Measurements from ENCODE around the gene KCNJ11. TPM values are rescaled to one million over a fixed set of nuclear protein-coding genes. Genes with fewer than 3 reads are reported as not detected.

KCNJ11 gene
- total RNA-seq, 1 experiment from 2014 or later: not detected

GRCh38 chr11:17391493-17392355 lies 3.3 kb upstream of the KCNJ11 start:
- no peak for DNase-seq (ENCODE audit: low read depth)

- DNase-seq (ENCODE audit: low read depth): no peak
These were observed 1.6 kb upstream of the KCNJ11 start for GRCh38 chr11:17389957-17390649.

GRCh38 chr11:17389211-17389956 lies 925 bp upstream of the KCNJ11 start:
- DNase-seq (ENCODE audit: low read depth): peak; percentile 50

DNA sequence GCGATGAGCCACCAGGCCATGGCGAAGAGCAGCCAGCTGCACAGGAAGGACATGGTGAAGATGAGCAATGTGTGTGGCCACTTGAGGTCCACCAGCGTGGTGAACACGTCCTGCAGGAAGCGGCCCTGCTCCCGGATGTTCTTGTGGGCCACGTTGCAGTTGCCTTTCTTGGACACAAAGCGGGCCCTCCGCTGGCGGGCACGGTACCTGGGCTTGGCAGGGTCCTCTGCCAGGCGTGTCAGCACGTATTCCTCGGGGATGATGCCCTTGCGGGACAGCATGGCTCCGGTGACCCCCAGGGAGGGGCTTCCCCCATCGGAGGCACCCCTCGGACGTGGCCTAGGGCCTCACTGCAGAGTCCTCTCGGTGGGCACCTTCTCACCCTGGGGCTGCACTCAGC lies 648 bp downstream of the KCNJ11 start:
- DNase-seq (ENCODE audit: low read depth): no peak

DNA sequence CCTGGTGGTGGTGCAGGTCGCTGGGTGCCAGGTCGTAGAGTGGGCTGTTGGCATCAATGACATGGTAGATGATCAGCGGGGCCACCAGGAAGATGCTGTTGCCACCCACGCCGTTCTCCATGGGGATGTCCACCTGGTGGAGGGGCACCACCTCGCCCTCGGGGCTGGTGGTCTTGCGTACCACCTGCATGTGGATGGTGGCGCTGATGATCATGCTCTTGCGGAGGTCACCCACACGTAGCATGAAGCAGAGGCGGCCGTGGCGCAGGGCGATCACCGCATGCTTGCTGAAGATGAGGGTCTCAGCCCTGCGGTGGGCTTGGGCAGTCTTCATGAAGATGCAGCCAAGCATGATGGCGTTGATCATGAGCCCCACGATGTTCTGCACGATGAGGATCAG lies 1.2 kb downstream of the KCNJ11 start:
- DNase-seq (ENCODE audit: low read depth): no peak

DNA sequence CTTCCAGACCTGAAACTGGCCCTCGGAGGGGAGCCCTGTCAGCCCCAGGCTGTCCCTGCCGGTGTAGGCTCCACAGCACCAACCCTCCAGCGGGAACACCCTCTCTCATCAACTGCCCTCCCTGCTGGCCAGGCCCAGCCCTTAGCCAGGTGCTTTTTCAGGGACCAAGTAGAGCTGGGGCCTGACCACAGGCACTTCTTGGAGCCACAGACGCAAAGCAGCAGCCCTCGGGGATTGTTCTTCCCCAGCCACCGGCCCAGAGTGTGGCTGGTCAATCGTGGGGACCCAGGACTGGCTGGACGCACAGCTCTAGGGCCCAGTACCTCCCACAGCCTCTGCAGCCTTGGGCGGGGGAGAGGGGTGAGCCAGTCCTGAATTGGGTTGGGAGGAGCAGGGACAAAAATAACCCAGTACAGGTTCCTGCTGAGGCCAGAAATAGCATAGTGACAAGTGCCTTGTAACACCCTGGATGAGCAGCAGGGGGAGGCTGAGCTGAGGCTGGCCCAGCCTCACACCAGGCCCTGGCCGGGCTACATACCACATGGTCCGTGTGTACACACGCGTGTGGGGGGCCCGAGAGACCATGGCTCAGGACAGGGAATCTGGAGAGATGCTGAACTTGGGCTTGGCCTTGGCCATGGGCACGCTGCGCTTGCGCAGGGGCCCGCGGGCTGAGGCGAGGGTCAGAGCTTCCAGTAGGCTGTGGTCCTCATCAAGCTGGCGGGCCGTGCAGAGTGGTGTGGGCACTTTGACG lies 2.0 kb downstream of the KCNJ11 start:
- peak; percentile 43 for DNase-seq (ENCODE audit: low read depth)

DNA sequence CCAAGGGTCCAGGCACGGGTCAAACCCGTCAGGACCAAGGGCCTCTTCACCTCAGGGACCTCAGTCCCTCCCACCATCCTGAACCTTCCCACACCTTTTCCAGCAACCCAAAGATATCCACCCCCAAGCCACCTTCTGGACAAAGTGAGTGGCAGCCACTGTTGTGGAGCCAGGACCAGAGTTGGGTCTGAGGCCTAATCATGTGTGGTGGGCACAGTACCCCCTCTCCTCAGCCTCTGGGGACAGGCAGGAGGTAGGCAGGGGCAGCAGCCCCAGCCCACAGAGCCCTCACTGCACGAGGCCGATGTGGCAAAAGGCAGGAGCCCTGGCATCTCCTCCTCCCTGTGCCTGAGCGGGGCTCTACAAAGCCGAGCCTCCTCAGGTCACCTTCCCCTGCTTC lies 2.5 kb downstream of the KCNJ11 start:
- no peak for DNase-seq (ENCODE audit: low read depth)

GRCh38 chr11:17385492-17385891 lies 3.0 kb downstream of the KCNJ11 start:
- no peak for DNase-seq (ENCODE audit: low read depth)

GRCh38 chr11:17384002-17384511 lies 4.4 kb downstream of the KCNJ11 start:
- peak; percentile 81 for DNase-seq (ENCODE audit: low read depth)

DNA sequence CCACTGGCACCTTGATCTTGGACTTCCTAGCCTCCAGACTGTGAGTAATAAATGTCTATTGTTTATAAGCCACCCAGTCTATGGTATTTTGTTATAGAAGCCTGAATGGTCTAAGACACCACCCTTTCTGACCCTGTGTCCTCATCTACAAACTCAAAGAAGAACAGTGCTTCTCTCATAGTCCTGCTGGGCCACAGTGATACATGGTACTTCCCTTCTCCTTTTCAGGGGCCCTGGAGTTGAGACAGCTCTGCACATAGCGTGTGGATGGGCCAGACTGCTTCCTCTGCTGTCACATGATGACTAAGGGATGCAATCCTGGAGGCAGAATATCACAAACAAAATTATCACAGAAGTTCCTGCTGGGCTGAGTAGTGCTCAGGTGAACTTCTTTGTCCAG lies 5.0 kb downstream of the KCNJ11 start:
- no peak for DNase-seq (ENCODE audit: low read depth)

- DNase-seq (ENCODE audit: low read depth): no peak
These were observed 6.3 kb downstream of the KCNJ11 start for GRCh38 chr11:17382046-17382728.

GRCh38 chr11:17381156-17381555 lies 7.3 kb downstream of the KCNJ11 start:
- DNase-seq (ENCODE audit: low read depth): peak; percentile 41

- DNase-seq (ENCODE audit: low read depth): no peak
These were observed 8.9 kb downstream of the KCNJ11 start for GRCh38 chr11:17379383-17380180.

DNA sequence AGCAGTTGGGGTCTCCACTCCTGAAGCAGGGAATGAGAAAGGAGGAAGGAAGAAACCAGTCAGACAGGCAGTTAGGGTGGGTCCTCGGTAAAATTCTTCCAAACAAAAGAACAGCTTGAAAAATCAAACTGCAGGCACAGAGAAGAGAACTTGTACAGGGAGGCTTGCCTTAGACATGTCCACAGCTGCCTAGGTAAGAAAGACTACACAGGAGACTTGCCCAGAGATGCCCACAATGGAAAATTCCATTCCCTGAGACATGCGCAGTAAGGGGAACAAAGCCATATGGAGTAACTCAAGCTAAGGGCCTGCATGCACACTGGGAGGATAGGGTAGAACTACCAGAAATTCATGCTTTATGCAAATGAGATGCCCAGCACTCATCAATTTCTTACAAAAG lies 9.8 kb downstream of the KCNJ11 start:
- DNase-seq (ENCODE audit: low read depth): no peak

DNA sequence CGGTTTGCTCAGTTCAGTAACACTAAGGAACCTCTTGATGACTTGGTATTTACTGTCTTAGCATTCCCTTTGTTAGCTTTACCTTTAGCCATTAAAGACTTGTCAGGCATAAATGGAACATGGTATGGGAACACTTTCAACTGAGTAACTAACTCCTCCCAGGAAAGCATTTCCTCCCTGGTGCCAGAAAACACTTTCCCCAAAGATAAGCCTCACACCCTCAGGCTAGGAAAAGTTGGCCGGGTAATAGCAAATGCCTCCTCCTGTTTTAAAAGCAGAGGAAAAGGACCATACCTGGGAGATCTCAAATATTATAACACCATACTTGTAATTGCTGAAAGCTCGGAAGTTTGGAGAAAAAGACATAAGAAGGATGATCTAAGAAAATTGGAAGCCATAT lies 12.0 kb downstream of the KCNJ11 start:
- DNase-seq (ENCODE audit: low read depth): no peak

DNA sequence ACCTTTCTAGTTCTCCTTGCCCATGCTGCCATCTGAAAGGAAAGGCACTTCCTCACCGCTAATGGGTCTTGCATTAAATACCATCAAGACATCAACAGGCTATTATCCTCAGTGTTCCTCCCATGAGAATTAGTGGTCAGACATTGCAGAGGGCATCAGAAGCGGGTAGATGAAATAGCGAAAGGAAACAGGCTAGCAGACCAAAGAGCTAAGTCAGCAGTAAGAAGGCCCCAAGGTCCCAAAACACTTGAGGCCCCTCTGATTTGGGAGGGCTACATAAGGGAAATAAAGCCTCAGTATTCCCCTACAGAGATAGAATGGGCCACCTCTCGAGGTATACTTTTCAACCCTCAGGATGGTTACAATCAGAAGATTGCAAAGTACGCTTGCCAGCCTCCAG lies 12.9 kb downstream of the KCNJ11 start:
- DNase-seq (ENCODE audit: low read depth): no peak

- DNase-seq (ENCODE audit: low read depth): peak; percentile 19
These were observed 16.8 kb downstream of the KCNJ11 start for GRCh38 chr11:17371614-17372013.

- no peak for DNase-seq (ENCODE audit: low read depth)
These were observed 18.7 kb downstream of the KCNJ11 start for GRCh38 chr11:17369684-17370243.

- DNase-seq (ENCODE audit: low read depth): no peak
These were observed 19.4 kb downstream of the KCNJ11 start for GRCh38 chr11:17369094-17369493.

DNA sequence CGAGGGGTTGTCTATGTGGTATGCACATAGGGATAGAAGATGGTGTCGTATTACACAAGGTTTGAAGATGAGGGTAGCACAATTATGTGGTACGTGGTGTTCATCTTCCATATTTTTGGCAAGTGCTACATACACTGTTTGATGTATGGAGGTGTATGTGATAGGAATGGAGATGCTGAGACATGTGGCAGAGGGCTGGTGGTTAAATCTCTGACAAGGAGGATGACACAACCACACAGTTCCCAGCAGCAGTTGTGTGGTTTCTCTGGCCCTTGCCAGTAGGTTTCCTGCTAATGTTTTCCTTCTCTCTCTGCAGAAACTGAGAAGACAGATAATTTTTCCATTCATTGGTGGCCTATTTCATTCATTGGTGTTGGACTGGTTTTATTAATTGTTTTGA lies 19.9 kb downstream of the KCNJ11 start:
- no peak for DNase-seq (ENCODE audit: low read depth)

Measured in M059J (cell line).